DND-41 (cell line): ENCODE measurements around the gene MMP11.

Experiments used
- CTCF ChIP-seq: IDR thresholded peaks from 2 replicates; pipeline ENCODE4 v1.5.1; 2012; ENCODE audit warnings: borderline replicate concordance, low read length, moderate library complexity, mild to moderate bottlenecking; ENCODE audit not compliant: poor library complexity, severe bottlenecking; ENCODE audit errors: extremely low read depth
- EZH2 ChIP-seq: IDR thresholded peaks from 3 replicates; pipeline ENCODE4 v1.6.1; 2012; ENCODE audit warnings: borderline replicate concordance, low read depth, mild to moderate bottlenecking, moderate library complexity, low read length, inconsistent platforms; ENCODE audit not compliant: severe bottlenecking

- TF ChIP-seq CTCF (no peak), EZH2 (no peak)
Observed at GRCh38 chr22:23773483-23774113, 949 bp downstream of the MMP11 start.
